HG03432 (cell line): Measurements from ENCODE around the gene GABRG3.

Source experiments
- ATAC-seq: cut with Tn5 transposase; IDR thresholded peaks from one replicate; pipeline ENCODE4 v1.9.1; 2021; ENCODE audit warnings: mild to moderate bottlenecking, moderate library complexity; ENCODE audit not compliant: unreplicated experiment

GABRG3 gene

GRCh38 chr15:27235681-27236080 is 264.7 kb downstream of the GABRG3 start:
- ATAC-seq: no peak

DNA sequence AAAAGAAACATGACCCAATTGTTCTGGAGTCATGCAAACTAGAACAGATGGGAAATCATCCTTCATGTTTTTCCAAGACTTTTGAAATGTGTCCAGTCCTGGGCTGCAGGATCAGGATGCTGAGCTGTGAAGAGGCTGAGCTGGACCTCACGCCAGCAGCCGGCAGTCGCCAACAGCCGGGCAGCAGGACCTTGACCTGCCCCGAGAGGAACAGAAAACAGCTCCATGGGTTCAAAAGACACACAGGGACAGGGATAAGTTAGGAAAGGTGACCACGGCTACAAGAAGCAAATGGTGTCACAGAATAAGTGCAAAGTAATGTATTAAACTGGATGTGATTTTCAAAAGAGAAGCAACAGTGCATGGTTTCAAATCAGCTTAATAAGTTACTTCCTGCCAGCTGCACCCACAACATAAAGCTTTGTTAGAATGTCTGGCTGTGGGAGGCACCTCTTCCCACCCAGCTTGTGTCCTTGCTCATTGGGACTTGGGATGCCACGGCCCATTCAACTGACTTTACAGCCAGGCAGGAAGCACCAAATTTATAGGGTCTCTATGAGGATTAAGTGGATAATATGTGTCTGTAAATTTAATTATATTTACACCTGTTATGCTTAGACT is 266.4 kb downstream of the GABRG3 start:
- ATAC-seq: no peak

- ATAC-seq: no peak
Measured at GRCh38 chr15:27238209-27238608, 267.2 kb downstream of the GABRG3 start.

DNA sequence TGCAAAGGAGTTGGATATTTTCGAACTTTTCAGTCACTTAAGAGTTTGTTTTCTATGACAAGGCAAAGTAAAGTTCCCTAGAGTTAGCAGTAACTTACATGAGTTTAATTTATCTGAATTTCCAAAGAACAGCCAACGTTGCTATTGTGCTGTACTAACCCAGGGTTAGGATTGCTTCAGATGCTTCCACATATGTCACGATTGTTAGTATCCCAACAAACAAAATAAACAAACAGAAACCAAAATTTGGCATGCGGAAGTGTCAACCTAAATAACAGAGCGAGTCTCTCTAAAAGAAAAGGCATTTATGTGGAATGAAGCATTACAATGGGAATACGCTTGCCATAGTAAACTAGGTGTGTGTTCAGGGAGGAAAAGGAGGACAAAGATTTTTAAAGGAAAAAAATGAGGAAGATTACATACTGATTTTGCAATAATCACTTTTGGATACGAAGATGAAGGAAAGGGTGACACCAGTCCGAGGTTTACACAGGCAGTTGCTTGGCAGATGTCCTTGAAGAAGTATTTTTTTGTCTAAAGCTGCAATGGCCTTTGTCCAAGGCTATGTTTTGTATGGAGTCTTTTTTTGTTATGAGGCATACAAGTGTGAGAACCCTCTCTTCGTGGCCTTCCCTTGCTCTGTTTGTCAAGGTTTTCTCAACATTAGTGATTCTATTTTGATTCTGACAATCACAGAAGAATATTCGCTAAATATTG is 267.9 kb downstream of the GABRG3 start:
- no peak for ATAC-seq

DNA sequence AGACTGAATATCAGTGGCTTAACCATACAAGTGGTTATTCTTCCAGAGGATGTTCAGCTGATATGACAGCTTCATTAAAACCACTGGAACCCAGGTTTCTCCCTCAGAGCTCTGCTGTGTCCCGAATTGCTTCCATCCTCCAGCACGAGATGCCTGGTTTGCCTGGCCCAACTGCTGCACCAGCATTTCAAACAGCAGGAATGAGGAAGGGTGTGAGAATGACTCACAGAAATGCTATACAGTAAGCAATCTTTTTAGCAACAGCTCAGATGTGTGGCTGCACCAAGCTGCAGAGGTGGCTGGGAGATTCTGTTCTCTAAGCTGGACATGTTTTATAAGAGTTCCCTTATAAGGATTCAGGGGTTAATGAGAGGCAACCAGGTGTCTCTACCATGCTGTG is 271.0 kb downstream of the GABRG3 start:
- ATAC-seq: no peak

DNA sequence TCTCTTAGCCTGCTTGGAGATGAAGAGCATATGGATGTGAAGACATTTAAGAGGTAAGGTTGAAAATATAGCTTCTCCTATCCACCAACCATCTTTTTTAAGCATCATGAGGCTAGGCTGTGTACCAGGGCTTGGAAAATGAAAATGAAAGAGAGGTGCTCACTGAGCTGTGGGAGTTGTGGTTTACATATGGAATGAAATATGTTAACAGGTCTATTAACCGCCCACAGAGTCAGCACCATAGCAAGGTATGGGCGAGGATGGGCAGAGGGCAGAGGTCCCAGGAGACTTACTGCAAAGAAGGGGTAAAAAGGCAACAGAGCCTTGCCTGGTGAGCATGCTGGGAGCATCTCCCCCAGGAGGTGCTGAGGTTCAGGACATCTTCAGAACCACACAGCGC is 273.1 kb downstream of the GABRG3 start:
- ATAC-seq: no peak

- ATAC-seq: no peak
Measured at GRCh38 chr15:27248251-27248650, 277.3 kb downstream of the GABRG3 start.

GRCh38 chr15:27249046-27249759 is 278.2 kb downstream of the GABRG3 start:
- ATAC-seq: no peak

- no peak for ATAC-seq
Measured at GRCh38 chr15:27249760-27250109, 278.8 kb downstream of the GABRG3 start.

- ATAC-seq: no peak
Measured at GRCh38 chr15:27250223-27250622, 279.2 kb downstream of the GABRG3 start.

- ATAC-seq: no peak
Measured at GRCh38 chr15:27254055-27254454, 283.1 kb downstream of the GABRG3 start.

- no peak for ATAC-seq
Measured at GRCh38 chr15:27254801-27255200, 283.8 kb downstream of the GABRG3 start.

DNA sequence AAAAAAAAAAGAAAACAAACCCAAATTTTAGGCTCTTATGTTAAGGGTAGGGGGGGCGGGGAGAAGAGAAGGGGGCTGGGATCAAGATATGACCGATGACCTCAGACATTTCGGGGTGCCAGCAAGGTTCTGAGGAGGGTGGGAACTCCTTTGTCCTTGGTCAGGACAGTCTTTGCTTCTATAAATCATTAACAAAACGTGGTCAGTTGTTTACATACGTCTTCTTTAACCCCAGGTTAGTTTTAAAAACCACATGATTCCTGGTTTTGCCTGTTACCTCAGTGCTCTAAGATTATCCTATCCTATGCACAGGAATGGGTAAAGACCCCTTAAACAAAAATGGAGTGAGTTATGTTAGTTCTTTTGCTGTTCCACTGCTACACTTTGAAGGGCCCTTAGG is 285.5 kb downstream of the GABRG3 start:
- no peak for ATAC-seq

DNA sequence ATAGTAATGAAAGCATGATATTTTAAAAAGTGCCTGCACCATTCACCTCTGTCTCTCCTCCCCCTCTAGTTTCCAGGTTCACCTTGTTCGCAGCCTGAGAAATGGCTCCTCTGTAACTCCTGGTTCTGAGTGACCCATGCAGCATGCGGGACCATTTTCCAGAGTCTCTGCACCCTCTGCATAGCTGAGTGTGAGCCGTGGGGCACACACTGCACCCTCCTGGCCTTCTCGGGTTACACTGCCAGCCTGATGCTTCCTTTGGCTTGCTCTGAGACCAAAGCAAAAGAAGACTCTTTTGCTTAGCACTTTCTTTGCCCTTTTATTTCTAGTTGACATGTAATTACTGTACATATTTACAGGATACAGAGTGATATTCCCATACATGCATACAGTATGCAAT is 287.3 kb downstream of the GABRG3 start:
- ATAC-seq: no peak

DNA sequence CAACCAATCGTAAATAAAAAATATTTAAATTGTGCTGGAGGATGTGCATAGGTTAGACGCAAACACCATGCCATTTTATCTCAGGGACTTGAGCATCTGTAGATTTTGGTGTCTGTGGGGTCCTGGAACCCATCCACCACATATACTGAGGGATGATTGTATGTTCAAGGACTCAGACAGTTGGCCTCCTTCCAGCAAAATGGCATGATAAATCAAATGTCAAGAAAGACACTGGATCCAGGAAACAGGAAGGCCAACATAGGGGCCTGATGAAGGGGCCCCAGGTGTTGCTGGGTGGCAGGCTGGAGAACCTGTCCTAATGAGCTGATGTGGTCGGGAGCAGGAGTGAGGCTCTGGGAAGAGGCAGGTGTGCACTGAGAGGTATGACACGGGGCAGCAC is 289.5 kb downstream of the GABRG3 start:
- no peak for ATAC-seq

GRCh38 chr15:27268923-27269322 is 297.9 kb downstream of the GABRG3 start:
- no peak for ATAC-seq

- no peak for ATAC-seq
Measured at GRCh38 chr15:27271258-27271657, 300.3 kb downstream of the GABRG3 start.

DNA sequence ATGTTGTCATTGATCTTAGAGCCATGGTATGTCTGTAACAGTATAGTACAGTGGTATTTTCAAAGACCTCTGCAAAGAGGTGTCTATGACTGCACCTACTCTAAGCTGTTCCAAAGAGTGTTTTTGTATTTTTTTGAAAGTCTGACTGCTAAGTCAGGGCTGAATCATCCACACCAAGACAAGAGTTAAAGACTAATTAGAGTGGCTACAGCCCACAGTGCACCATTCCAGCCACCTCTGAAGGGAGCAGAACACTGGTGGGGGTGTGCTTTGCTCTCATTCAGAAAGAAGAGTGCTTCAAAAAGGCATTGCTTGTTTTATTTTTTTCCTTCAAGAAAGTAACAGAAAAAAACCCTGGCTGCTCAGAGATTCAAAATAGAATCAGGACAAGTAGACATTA is 301.4 kb downstream of the GABRG3 start:
- no peak for ATAC-seq

DNA sequence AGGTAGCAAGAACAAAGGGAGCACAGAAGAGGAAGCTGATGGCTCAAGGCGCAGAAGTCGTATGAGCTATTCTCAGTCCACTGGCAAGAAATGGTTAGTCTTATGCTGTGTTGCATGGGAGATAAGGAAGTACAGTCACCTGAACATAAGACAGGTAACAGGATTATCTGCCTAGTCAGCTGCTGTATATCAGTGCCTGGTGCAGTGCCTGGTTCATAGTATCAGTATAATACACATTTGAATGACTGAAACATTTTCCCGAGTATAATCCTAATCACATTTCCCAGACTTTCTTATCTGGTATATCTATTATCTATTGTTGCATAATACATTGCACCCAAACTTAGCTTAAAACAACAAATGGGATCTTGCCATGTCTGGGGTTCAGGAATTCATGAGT is 302.5 kb downstream of the GABRG3 start:
- no peak for ATAC-seq

- no peak for ATAC-seq
Measured at GRCh38 chr15:27278761-27279160, 307.8 kb downstream of the GABRG3 start.

GRCh38 chr15:27292641-27293040 is 321.7 kb downstream of the GABRG3 start:
- no peak for ATAC-seq

GRCh38 chr15:27293607-27294006 is 322.6 kb downstream of the GABRG3 start:
- no peak for ATAC-seq
